ENCODE data around the gene SCN3A. TPM values are rescaled to one million over a fixed set of nuclear protein-coding genes. Genes with fewer than 3 reads are reported as not detected.

The SCN3A gene
- total RNA-seq, 3 donors from 2014 or later: not detected

GRCh38 chr2:165162466-165162865 is 41.4 kb downstream of the SCN3A start:
- H3K27me3 Mint-ChIP-seq (ENCODE audit: low read depth): no peaks in the 10 kb centered on the region
- H3K4me1 Mint-ChIP-seq (ENCODE audit: low read depth): no peaks in the 10 kb centered on the region
- no peak overlapping the region for H3K4me3 Mint-ChIP-seq
- H3K9me3 Mint-ChIP-seq: no peaks in the 10 kb centered on the region
- no peak for DNase-seq
- H3K36me3 Mint-ChIP-seq (ENCODE audit: insufficient read depth): no peaks in the 10 kb centered on the region
- ATAC-seq: no peak

GRCh38 chr2:165161510-165161909 is 42.3 kb downstream of the SCN3A start:
- no peak for DNase-seq
- H3K9me3 Mint-ChIP-seq: no peaks in the 10 kb centered on the region
- H3K4me3 Mint-ChIP-seq: no peak overlapping the region
- no peaks in the 10 kb centered on the region for H3K4me1 Mint-ChIP-seq (ENCODE audit: low read depth)
- peaks cover 2% of the 10 kb centered on the region for H3K36me3 Mint-ChIP-seq (ENCODE audit: insufficient read depth)
- ATAC-seq: no peak
- no peaks in the 10 kb centered on the region for H3K27me3 Mint-ChIP-seq (ENCODE audit: low read depth)

- ATAC-seq (no peak), DNase-seq (no peak)
- Mint-ChIP-seq H3K4me1 (ENCODE audit: low read depth) (no peaks in the 10 kb centered on the region), H3K36me3 (ENCODE audit: insufficient read depth) (peaks cover 2% of the 10 kb centered on the region), H3K27me3 (ENCODE audit: low read depth) (no peaks in the 10 kb centered on the region), H3K4me3 (no peak overlapping the region), H3K9me3 (no peaks in the 10 kb centered on the region)
Observed at GRCh38 chr2:165157160-165157559, 46.7 kb downstream of the SCN3A start.

- H3K4me3 Mint-ChIP-seq: no peak overlapping the region
- no peaks in the 10 kb centered on the region for H3K27me3 Mint-ChIP-seq (ENCODE audit: low read depth)
- no peaks in the 10 kb centered on the region for H3K9me3 Mint-ChIP-seq
- ATAC-seq (no peak), DNase-seq (no peak)
- no peaks in the 10 kb centered on the region for H3K4me1 Mint-ChIP-seq (ENCODE audit: low read depth)
- peaks cover 2% of the 10 kb centered on the region for H3K36me3 Mint-ChIP-seq (ENCODE audit: insufficient read depth)
Observed at GRCh38 chr2:165155152-165155551, 48.7 kb downstream of the SCN3A start.

GRCh38 chr2:165149439-165149838 is 54.4 kb downstream of the SCN3A start:
- Mint-ChIP-seq H3K27me3 (ENCODE audit: low read depth) (no peaks in the 10 kb centered on the region), H3K4me3 (no peak overlapping the region), H3K4me1 (ENCODE audit: low read depth) (no peaks in the 10 kb centered on the region), H3K36me3 (ENCODE audit: insufficient read depth) (no peaks in the 10 kb centered on the region), H3K9me3 (no peaks in the 10 kb centered on the region)
- peak in 1 of 2 donors; percentile 50 for ATAC-seq
- no peak for DNase-seq

GRCh38 chr2:165147186-165148045 is 56.4 kb downstream of the SCN3A start:
- no peaks in the 10 kb centered on the region for H3K36me3 Mint-ChIP-seq (ENCODE audit: insufficient read depth)
- ATAC-seq (no peak), DNase-seq (no peak)
- no peaks in the 10 kb centered on the region for H3K9me3 Mint-ChIP-seq
- no peaks in the 10 kb centered on the region for H3K4me1 Mint-ChIP-seq (ENCODE audit: low read depth)
- no peaks in the 10 kb centered on the region for H3K27me3 Mint-ChIP-seq (ENCODE audit: low read depth)
- H3K4me3 Mint-ChIP-seq: no peak overlapping the region

GRCh38 chr2:165144315-165144714 is 59.5 kb downstream of the SCN3A start:
- no peak for ATAC-seq
- Mint-ChIP-seq H3K9me3 (no peaks in the 10 kb centered on the region), H3K4me3 (no peak overlapping the region), H3K27me3 (ENCODE audit: low read depth) (no peaks in the 10 kb centered on the region), H3K36me3 (ENCODE audit: insufficient read depth) (no peaks in the 10 kb centered on the region), H3K4me1 (ENCODE audit: low read depth) (no peaks in the 10 kb centered on the region)
- no peak for DNase-seq

GRCh38 chr2:165141601-165142354 is 62.1 kb downstream of the SCN3A start:
- H3K9me3 Mint-ChIP-seq: no peaks in the 10 kb centered on the region
- no peak for ATAC-seq
- no peaks in the 10 kb centered on the region for H3K36me3 Mint-ChIP-seq (ENCODE audit: insufficient read depth)
- DNase-seq: no peak
- no peak overlapping the region for H3K4me3 Mint-ChIP-seq
- H3K4me1 Mint-ChIP-seq (ENCODE audit: low read depth): no peaks in the 10 kb centered on the region
- no peaks in the 10 kb centered on the region for H3K27me3 Mint-ChIP-seq (ENCODE audit: low read depth)

- no peaks in the 10 kb centered on the region for H3K27me3 Mint-ChIP-seq (ENCODE audit: low read depth)
- H3K36me3 Mint-ChIP-seq (ENCODE audit: insufficient read depth): no peaks in the 10 kb centered on the region
- no peaks in the 10 kb centered on the region for H3K4me1 Mint-ChIP-seq (ENCODE audit: low read depth)
- DNase-seq: no peak
- peaks cover 9% of the 10 kb centered on the region for H3K9me3 Mint-ChIP-seq
- no peak overlapping the region for H3K4me3 Mint-ChIP-seq
- no peak for ATAC-seq
Observed at GRCh38 chr2:165126244-165126643, 77.6 kb downstream of the SCN3A start.

- Mint-ChIP-seq H3K36me3 (ENCODE audit: insufficient read depth) (no peaks in the 10 kb centered on the region), H3K4me1 (ENCODE audit: low read depth) (no peaks in the 10 kb centered on the region), H3K4me3 (no peak overlapping the region), H3K9me3 (peaks cover 3% of the 10 kb centered on the region), H3K27me3 (ENCODE audit: low read depth) (no peaks in the 10 kb centered on the region)
- DNase-seq (no peak), ATAC-seq (no peak)
Observed at GRCh38 chr2:165122521-165122920, 81.3 kb downstream of the SCN3A start.

GRCh38 chr2:165120740-165121467 is 82.9 kb downstream of the SCN3A start:
- no peaks in the 10 kb centered on the region for H3K36me3 Mint-ChIP-seq (ENCODE audit: insufficient read depth)
- ATAC-seq (no peak), DNase-seq (no peak)
- no peaks in the 10 kb centered on the region for H3K4me1 Mint-ChIP-seq (ENCODE audit: low read depth)
- no peaks in the 10 kb centered on the region for H3K9me3 Mint-ChIP-seq
- no peak overlapping the region for H3K4me3 Mint-ChIP-seq
- H3K27me3 Mint-ChIP-seq (ENCODE audit: low read depth): no peaks in the 10 kb centered on the region

GRCh38 chr2:165115258-165115657 is 88.6 kb downstream of the SCN3A start:
- Mint-ChIP-seq H3K9me3 (no peaks in the 10 kb centered on the region), H3K4me1 (ENCODE audit: low read depth) (no peaks in the 10 kb centered on the region), H3K36me3 (ENCODE audit: insufficient read depth) (no peaks in the 10 kb centered on the region), H3K27me3 (ENCODE audit: low read depth) (no peaks in the 10 kb centered on the region), H3K4me3 (no peak overlapping the region)
- ATAC-seq: no peak
- no peak for DNase-seq

- H3K4me3 Mint-ChIP-seq: no peak overlapping the region
- H3K27me3 Mint-ChIP-seq (ENCODE audit: low read depth): no peaks in the 10 kb centered on the region
- DNase-seq: no peak
- no peaks in the 10 kb centered on the region for H3K36me3 Mint-ChIP-seq (ENCODE audit: insufficient read depth)
- ATAC-seq: no peak
- no peaks in the 10 kb centered on the region for H3K4me1 Mint-ChIP-seq (ENCODE audit: low read depth)
- H3K9me3 Mint-ChIP-seq: no peaks in the 10 kb centered on the region
Observed at GRCh38 chr2:165114346-165114939, 89.4 kb downstream of the SCN3A start.

- no peak for ATAC-seq
- no peak for DNase-seq
- no peak overlapping the region for H3K4me3 Mint-ChIP-seq
- H3K36me3 Mint-ChIP-seq (ENCODE audit: insufficient read depth): no peaks in the 10 kb centered on the region
- no peaks in the 10 kb centered on the region for H3K4me1 Mint-ChIP-seq (ENCODE audit: low read depth)
- no peaks in the 10 kb centered on the region for H3K27me3 Mint-ChIP-seq (ENCODE audit: low read depth)
- no peaks in the 10 kb centered on the region for H3K9me3 Mint-ChIP-seq
Observed at GRCh38 chr2:165113414-165113813, 90.4 kb downstream of the SCN3A start.

Measured in activated T-cell treated with anti-CD3 and anti-CD28 coated beads, Interleukin-2, amount 50 U/mL, for 4 hours (primary cell).